ACHN (cell line): ENCODE measurements around the gene GPNMB.
"Not testable (repeated sequence)": the region's sequence is repeated elsewhere in the genome, so short reads cannot be mapped to it uniquely, and the experiment has no call there.

Source experiments
- DNase-seq: peaks from one replicate; pipeline ENCODE4 v3.0.0-alpha.2; 2015
- in situ Hi-C: cut with HindIII; loops from 2 replicates; pipeline ENCODE4 v1.10.0; 2017; ENCODE audit warnings: low sequenced_read_pairs, low pct_ligation_motif_present, low pct_unique_long_range_greater_than_20kb

Gene GPNMB

DNA sequence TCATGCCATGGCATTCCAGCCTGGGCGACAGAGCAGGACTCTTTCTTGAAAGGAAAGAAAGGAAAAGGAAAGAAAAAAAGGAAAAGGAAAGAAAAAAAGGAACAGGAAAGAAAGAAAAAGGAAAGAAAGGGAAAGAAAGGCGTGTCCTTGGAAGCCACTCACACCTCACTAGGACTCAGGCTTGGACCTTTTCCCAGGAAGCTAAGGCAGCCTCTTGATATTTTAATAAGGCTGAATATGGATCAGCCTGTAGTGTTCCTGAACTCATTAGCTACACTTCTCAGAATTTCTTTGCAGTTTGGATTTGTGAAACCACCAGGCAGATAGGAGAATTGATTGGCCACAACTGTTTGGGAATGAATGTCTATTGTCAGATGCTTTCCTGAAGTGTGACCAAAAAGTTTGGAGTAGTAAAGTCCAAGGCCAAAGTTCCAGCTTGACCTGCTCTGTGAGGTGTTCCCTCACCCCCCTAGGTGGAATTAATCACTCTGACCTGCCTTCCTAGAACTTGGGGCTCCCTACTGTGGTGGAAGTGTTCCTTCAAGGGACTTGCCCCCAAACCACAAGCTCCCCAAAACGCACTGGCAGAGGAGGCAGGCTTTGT is 45.5 kb downstream of the GPNMB start:
- DNase-seq: no peak
- in situ Hi-C loops: no loop called here

DNA sequence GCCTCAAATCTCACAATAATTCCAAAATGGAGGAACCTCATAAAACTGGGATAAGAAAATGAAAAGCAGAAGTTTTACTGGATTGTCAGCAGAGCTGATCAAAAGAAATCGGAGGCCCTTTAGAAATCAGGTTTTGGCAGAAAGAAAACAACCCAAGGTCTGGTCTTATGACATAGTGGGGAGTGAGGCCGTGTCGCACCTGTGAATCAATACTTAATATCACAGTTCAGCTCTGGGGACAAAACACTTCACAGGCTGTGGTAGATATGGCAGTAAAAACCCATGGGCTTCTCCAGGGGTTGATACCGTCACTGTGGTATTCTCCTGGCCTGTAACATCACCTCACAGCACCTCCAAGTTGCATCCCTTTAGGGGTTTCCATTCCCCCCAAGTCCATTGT is 46.0 kb downstream of the GPNMB start:
- in situ Hi-C loops: no loop called here

DNA sequence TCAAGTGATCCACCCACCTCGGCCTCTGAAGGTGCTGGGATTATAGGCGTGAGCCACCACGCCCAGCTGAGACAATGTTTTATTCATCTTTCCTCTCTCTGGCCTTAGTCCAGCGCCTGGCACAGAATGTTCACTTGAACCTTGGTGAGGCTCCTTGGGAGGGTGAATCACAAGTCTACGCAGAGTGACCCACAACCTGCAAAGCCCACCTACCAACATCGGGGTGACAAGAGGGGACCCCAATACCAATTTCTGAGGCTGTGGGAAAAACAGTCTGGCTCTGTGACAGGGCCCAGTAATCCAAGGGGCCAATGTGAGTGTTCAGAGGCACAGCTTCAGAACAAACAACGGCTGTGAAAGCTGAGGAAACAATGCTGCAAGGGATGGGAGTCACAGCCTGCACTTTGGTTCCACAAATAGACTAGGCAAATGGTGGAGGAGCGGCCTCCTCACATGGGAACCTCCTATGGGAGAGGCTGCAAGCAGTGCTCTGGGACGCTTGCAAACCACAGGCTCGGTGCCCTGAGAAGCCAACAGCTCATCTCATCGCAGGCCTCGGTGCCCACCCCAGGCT is 47.0 kb downstream of the GPNMB start:
- in situ Hi-C loops: no loop called here
- no peak for DNase-seq

More for the DNA sequence above, 46.0 kb downstream of the GPNMB start:
- no peak for DNase-seq

DNA sequence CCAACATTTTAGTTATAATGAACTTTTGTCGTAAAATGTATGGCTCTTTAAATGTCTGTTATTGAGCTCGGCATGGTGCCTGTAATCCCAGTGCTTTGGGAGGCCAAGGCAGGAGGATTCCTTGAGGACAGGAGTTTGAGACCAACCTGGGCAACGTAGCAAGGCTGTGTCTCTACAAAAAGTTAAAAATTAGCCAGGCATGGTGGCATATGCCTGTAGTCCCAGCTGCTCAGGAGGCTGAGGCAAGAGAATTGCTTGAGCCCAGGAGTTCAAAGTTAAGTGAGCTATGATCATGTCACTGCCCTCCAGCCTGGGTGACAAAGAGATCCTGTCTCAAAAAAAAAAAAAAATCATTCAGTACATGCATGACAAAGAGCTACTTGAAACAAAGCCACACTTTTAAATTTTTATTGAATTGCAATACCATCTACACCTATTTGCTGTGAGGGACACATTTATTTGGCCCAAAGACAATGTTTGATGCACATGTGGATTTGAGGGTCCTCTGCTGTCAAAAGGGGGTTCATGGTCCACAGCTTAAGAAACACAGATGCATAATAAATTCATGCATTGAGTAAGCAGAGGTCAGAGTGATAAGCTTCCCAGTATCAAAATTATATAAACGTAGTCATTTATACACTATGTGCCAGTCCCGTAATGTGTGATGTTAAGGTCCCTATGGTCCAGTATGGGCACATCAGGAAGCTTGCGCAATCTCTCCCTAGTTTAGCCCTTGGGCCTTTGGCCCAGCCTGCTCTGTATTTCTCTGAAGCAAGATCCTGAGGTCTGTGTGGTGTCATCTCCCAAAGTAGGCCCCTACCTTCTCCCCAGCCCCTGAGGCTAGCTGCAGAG is 48.2 kb downstream of the GPNMB start:
- in situ Hi-C loops: no loop called here
- DNase-seq: no peak

DNA sequence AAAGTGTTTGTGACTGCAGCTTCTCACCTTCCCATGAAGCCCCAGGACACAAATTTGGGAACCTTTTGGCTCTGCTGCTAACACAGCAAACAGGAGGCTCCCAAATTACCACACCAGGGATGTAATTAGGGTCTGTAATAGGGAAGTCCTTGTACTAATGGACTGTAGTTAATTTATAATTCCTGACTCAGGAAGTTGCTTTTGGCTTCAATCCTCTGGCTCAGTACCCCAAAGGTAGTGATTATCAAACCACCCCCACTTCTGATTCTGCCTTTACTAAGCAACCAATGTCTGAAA is 48.8 kb downstream of the GPNMB start:
- in situ Hi-C loops: no loop called here
- DNase-seq: no peak

DNA sequence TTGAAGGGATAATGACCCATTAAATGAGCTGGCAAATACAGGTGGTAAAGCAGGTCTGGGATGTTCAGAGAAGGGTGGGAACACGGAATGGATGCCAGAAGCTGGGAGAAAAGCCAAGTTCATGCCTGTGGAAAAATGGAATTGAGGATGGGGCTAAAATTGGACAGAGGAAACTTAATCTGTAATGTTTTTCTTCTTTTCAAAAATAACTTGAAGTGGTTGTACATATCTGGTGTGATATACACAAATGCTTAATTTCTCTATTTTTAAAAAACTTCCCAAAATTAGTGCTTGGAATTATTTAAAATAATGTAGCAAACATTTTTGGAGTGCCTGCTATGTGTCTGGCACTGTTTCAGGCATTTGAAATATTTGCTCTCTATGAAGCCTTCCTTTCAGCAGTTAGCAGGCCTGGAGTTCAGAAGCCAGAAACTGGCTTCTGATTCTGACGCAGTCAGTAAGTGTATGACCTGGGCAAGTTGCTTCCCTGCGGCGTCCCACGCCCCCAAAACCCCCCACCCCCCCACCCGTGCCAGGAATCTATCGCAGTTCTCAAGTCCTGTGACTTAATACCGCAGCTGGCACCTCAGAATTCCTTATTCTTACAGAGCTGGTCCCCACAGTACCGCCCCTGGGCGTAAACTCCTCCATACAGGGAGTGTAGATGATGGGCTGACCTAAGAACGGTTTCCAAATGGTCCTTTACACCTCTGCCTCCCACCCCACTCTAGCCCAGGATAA is 51.7 kb downstream of the GPNMB start:
- DNase-seq: peak; percentile 81
- in situ Hi-C loops: no loop called here

DNA sequence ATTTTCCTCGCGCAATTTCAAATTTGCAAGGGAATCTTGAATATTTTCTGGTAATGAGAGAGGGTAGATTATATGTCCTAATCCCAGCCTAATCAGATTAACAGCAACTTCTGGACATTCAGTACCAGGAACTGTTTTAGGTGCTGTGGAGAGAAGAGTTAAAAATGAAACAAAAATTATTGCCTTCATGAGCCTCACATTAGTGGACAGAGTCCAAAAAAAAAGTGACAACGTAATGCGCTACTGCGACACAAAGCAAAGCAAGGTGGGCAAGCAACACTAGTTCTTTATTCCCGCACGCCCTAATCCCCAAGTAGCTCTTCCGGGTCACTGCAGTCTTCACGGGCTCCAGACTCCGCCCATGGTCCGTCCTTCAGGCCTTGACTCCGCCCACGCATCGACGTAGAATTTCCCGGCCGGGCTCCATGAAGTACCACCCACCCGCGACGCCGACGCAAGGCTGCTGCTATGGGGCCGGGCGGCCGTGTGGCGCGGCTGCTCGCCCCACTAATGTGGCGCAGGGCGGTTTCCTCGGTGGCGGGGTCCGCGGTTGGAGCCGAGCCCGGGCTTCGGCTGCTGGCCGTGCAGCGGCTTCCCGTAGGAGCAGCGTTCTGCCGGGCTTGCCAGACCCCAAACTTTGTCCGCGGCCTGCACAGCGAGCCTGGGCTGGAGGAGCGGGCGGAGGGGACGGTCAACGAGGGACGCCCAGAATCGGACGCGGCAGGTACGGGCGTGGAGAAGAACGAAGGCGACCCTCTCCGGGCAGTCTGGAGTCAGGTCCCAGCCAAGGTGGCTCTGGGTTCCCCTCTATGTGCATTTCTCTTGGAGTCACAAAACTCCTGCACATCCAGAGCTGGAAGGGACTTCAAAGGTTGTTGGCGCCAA is 52.6 kb downstream of the GPNMB start, which contains the start of gene MALSU1:
Gene MALSU1 (plus strand): TSS at position 455 of the 885 bp plus-strand sequence. CDS start 14 bp downstream, at position 469.
- DNase-seq: peak; percentile 99
- in situ Hi-C loops: no loop called here

DNA sequence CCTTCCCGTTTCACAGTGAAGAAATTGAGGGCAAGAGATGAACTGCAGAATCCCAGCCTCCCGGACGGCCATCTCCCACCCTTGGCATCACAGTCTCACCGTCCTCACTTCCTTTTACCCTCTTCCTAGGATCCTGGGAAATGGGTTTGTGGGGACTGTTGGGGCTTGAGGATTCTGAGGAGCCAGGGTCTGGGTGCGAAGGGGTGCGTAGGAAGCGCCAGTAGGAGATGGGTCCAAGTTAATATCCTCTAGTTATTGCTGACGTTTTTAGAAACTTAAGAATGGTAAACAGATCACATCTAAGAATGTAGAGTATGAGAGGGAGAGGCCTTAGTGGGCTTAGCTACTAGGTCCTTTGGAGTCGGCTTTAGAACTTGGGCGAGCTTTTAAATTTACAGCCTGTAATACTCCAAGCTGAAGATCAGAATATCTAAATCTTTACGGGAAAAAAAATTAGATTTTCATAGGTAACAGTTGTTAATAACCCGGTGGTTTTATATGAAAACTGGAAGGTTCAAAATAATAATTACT is 53.3 kb downstream of the GPNMB start:
- in situ Hi-C loops: no loop called here
- peak; percentile 41 for DNase-seq

DNA sequence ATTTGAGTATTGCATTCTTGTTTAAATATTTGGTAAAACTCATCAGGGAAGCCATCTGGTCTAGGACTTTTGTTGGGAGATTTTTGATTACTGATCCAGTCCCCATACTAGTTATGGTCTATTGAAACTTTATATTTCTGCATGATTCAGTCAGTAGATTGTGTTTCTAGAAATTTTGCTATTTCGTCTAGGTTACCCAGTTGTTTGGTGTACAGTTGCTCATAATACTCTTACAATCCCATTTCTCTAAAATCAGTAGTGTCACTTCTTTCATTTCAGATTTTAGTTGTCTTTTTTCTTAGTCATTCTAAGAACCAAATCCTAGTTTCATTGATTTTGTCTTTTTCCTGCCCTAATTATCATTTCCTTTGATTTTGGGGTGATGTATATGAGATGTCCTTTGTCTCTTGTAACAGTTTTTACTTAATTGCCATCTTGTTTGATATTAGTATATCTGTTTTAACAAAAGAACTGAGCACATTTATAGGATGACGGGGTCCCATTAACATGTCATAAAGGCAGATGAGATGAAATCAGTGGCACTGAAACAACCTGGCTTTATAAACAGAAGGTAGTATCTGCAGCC is 60.5 kb downstream of the GPNMB start:
- in situ Hi-C loops: no loop called here
- no peak for DNase-seq

DNA sequence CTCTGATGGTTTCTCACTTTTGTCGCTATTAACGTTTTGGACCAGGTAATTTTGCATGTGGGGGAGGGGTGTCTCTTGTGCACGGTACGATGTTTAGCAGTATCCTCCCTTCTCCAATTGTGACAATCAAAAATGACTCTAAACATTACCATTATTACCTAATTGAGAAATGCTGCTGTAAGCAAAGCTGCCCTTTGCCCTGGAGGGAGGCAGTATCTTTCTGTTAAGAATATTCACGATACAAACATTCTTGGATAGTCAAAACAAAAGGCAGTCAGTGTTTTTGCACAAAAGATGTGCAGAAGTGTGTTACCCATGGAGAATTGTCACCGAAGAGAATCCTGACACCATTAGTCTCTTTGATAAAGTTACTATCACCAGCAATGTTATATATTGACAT is 62.2 kb downstream of the GPNMB start:
- DNase-seq: no peak

DNA sequence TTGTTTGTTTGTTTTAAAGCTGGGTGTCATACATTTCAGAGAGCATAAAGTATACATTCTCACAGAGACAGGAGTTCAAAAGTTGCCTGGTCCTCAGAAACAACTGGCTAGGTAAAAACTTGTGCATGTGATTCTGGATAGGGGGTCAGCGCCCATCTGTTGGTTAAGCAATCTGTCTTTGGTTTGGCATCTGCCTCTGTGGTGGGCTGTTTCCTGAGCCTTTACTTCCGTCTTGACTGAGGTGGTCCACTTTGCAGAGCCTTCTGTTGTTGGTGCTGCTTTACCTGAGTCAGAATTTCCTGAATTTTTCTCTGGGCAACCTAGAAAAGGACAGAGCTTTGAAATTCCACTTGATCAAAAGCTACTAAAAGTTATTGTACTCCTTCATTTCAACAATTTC is 65.6 kb downstream of the GPNMB start:
- DNase-seq, in situ Hi-C loops: not testable (repeated sequence)

More for the DNA sequence above, 62.2 kb downstream of the GPNMB start:
- in situ Hi-C loops: no loop called here

DNA sequence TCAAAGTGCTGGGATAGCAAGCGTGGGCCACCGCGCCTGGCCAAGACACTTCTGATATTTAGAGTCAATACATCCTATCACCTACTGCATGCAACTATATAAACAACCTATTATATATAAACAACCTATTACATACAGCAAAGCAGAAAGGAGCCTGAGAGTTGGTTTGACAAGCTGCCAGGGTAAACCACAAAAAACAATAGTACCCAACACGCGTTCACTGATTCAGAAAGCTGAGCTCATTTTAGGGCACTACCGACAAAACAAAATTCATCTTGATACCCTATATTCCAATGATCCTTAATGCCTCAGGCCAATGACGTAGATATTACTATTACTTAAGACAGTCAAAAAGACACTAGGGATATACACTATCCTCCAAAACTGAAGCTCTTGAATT is 68.8 kb downstream of the GPNMB start:
- in situ Hi-C loops: no loop called here
- no peak for DNase-seq
